DMS 273 (cell line): ENCODE data around the gene NCKAP5.
"Not testable (repeated sequence)": the region's sequence is repeated elsewhere in the genome, so short reads cannot be mapped to it uniquely, and the experiment has no call there.

Source experiments
- DNase-seq: peaks from one replicate; lab custom pipeline; 2025; ENCODE audit not compliant: unreplicated experiment; lab: John Stamatoyannopoulos, UW

Gene NCKAP5

GRCh38 chr2:133229974-133230373 lies 338.3 kb downstream of the NCKAP5 start:
- DNase-seq, result no peak

GRCh38 chr2:133223226-133223625 lies 345.0 kb downstream of the NCKAP5 start:
- DNase-seq, result peak; percentile 19

GRCh38 chr2:133221398-133221797 lies 346.9 kb downstream of the NCKAP5 start:
- DNase-seq, result no peak

DNA sequence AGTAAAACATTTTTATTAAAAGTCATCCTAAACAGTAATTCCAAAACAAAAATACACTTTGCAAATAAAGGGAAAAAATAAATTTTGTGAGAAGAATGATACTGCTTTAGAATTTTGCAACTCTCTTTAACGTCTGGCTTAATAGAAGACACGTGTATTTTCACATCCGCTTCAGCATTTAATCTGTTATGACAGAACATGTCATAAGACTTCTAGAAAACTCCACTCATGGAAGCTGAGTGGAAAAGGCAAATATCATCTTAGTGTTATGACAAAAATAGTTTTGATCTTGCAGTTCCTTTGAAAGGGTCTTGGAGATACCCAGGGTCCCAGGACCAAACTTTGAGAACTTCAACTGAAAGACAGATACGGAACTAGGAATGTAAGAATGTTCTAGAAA lies 350.1 kb downstream of the NCKAP5 start:
- DNase-seq, result no peak

- DNase-seq, result no peak
Measured at GRCh38 chr2:133215477-133215876, 352.8 kb downstream of the NCKAP5 start.

DNA sequence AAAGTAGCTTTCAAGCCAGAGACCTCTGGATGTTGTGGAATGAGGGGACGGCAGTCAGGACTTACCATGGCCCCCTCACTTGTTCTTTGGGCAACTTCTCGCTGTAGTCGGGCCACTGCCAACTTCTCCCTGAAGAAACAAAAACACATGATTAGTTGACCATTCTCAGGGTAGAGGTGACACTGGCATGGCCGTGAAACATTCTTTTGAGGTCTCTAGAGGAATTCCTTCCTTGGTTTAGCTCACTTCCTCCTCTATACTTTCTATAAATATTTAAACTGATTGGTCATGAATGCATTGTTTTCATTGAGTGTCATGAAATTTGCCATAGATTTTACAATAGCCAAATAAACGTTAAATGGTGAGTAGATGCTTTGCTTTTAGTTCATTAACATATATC lies 354.6 kb downstream of the NCKAP5 start:
- no peak for DNase-seq

- no peak for DNase-seq
Measured at GRCh38 chr2:133209325-133209724, 358.9 kb downstream of the NCKAP5 start.

- not testable (repeated sequence) for DNase-seq
Measured at GRCh38 chr2:133206666-133207065, 361.6 kb downstream of the NCKAP5 start.

DNA sequence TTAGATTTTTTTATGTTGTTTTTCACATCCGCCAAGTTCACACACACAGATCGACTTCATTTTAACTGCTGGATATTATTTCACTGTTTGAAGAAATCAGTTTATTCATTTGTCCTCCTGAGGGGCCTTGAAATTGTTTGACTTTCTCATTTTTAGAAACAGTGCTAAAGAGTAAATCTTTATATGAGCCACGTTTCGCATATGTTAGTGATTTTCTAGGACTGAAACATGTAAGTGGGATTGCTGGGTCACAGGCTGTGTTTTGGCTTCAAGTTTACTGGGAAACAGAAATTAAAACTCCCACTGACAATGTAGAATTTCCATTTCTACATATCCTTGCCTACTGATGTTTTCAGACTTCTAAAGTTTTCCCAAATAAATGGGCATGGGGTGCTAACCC lies 363.8 kb downstream of the NCKAP5 start:
- DNase-seq, result no peak

DNA sequence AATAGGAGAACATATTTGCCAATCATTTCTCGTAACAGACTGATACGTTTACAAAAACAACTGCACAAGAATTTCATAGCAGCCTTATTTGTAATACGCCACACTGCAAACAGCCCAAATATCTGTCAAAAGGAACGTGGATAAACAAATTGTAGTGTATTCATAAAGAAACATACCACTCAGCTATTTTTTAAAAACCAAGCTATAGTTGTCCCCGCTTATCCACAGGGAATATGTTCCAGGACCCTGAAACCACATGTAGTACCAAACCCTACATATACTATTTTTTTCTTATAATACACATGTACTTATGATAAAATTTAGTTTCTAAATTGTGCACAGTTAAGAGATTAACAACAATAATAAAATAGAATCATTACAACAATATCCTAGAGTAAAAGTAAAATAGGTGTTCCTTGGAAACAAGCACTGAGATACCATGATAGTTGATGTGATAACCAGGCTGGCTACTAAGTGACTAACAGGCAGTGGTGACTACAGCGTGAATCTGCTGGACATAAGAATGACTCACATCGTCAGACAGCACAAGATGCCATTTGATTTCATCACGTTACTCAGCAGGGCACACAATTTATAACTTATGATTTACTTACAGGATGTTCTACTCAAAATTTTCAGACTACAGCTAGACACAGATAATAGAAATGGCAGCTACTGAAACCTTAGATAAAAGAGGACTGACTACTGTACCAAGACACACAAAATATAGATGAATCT lies 367.4 kb downstream of the NCKAP5 start:
- DNase-seq, result no peak

DNA sequence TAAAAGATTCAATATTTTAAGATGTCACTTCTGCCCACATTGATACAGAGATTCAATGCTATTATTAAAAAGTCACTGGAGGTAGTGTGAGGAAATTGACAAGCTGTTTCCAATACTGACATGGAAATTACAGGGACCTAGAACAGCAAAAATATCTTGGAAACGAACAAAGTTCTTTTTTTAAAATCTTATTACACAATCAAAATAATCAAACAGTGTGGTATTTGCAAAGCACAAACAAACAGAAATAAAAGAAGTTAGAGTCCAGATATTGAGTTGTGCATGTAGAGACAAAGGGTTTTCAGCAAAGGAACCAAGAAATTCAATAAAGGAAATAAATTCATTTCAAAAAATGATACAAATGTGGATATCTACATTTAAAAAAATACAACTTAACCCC lies 369.6 kb downstream of the NCKAP5 start:
- DNase-seq, result no peak

GRCh38 chr2:133197156-133197555 lies 371.1 kb downstream of the NCKAP5 start:
- DNase-seq, result no peak

DNA sequence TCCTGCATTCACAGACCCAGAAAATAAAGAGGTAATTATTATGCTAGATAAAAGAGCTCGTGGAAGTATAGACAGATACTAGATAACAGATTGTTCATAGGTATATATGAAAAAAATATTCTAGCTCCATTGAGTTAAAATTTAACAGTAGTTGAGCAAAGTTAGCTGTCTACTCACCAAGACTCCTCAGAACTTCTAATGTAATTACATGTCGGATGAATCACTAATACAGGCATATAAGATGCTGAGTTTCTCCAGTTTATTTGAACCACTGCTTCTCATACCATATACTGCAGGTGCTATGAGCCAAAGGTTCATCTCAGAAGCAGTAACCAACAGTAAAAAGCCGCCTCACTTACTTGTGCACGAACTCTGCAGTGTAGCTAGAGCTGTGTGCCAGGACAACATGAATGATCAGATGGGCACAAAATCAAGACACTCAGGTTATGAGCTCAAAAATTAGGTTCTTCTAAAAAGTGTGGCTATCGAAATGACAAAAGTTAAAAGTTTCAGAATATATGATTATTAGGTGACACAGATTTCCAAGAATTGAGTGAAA lies 373.4 kb downstream of the NCKAP5 start:
- no peak for DNase-seq

DNA sequence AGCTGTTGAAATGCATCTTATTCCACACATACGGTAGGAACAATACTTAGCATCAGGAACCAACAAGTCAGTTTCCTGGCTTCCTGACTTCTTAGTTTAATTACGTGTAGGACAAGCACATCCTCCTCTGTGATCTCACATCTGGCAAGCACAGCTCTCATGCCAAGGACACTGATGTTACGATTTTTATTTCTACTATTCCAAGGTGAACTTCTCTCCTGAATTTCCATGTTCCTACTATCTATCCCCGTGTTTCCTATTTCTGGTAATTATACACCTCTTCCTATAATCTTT lies 374.0 kb downstream of the NCKAP5 start:
- DNase-seq, result no peak

GRCh38 chr2:133193544-133194361 lies 374.5 kb downstream of the NCKAP5 start:
- no peak for DNase-seq

GRCh38 chr2:133192028-133192427 lies 376.2 kb downstream of the NCKAP5 start:
- no peak for DNase-seq

DNA sequence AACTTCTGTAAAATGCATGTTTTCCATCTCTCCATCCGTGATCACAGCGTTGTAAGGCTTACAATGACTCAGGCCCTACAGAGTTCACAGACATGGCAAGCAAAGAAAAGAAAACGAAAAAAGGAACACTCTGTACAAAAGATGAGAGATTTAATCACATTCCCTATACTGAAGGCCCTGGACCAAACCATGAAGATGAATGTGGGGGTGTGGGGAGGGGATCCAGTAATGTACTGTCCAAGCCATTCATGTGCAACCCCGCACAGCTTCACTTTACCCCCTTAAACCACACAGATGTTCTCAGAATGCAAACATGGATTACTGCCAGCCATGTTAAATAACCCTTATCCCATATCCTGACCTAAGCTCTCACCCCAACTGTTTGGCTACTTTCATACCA lies 391.1 kb downstream of the NCKAP5 start:
- no peak for DNase-seq

DNA sequence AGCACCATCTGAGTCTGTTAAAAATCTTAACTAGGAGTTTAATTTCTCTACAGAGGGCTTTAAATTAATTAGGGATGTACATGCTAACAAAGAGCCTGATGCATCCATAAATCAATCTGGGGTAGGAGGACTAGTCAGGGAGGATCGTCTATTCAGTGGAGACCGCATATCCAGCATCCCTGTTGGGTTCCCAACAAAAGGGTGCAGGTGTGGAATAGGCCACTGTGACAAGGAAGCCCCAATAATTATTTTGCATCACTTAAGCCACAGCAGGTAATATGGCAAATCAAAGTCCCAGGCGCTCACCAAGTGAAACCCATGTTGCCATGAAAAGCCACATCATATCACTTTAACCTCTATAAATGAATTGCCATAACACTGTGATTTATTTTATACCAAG lies 392.3 kb downstream of the NCKAP5 start:
- DNase-seq, result no peak

DNA sequence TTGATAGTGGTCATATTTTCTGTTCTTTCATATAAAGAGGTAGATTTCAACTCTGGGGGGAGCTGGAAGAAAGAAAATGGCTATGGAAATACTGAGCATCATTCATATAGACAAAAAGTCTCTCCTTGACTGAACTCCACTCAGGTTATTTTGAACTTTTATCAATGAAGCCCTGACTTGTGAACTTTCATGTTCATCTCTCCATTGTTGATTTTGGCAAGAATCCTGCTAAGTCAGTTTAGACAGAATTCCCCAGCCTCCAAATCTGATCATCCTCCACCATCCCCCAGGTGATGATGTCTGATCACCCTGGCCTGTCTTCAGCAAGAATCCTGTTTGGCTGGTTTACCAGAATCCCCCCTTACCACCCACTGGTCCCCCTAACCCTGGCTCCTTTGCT lies 395.0 kb downstream of the NCKAP5 start:
- no peak for DNase-seq

GRCh38 chr2:133171393-133172004 lies 396.8 kb downstream of the NCKAP5 start:
- DNase-seq, result peak; percentile 79

DNA sequence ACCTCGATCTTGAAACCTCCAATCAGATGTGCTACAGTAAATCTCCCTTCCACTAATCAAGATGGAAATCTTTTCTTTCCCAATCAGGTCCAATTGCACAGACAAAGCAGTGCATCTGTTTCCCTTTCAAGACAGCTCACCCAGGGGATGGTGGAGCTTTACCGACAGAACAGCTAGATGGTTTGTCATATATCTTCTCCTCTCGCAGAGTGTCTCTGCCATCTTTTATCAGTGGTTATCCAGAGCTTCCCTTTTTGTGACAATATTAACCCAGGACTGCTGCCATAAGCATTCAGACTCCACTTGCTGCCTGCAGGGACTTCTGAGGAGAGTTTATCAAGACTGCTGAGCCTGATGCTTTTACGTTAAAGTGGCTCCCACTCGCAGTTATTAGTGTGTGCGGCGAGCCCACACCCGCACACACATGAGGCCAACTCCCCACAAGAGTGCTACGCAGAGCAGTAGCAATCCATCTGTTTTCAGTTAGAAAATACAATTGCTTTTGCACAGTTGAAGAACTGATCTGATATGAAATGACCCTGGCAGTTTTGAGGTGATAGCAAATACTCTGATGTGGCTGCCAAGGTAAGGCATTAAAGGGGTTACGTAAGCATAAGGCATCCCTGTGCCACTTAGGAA lies 398.9 kb downstream of the NCKAP5 start:
- no peak for DNase-seq
